H1 (cell line): ENCODE results near the gene CDH16. TPM values are rescaled to one million over a fixed set of nuclear protein-coding genes. Genes with fewer than 3 reads are reported as not detected.

Source experiments
- ASH2L ChIP-seq: fragments of 200-600, 300-600 bp; sonication (generic); IDR thresholded peaks from one replicate; pipeline ENCODE4 v1.7.1; 2017; ENCODE audit warnings: low read length
- ATF3 ChIP-seq: IDR thresholded peaks from 2 replicates; pipeline ENCODE4 v1.6.1; 2011; ENCODE audit warnings: low read depth, mild to moderate bottlenecking, low read length; ENCODE audit not compliant: insufficient read depth
- BACH1 ChIP-seq: IDR thresholded peaks from 2 replicates; pipeline ENCODE4 v1.6.1; 2012; ENCODE audit warnings: low read length, improper control_type of control experiment
- BCL11A ChIP-seq, 2 experiments: IDR thresholded peaks; one replicate each; pipeline ENCODE4 v1.6.1; 2011; ENCODE audit warnings: low read depth in 2 of 2, low read length in 2 of 2, mild to moderate bottlenecking in 2 of 2
- CREB1 ChIP-seq: IDR thresholded peaks from 2 replicates; pipeline ENCODE4 v1.6.1; 2012; ENCODE audit warnings: inconsistent platforms
- GABPA ChIP-seq: IDR thresholded peaks from 2 replicates; pipeline ENCODE4 v1.6.1; 2011; ENCODE audit warnings: mild to moderate bottlenecking, low read length, moderate library complexity, borderline replicate concordance; ENCODE audit not compliant: insufficient read depth
- KDM1A ChIP-seq: fragments of 200-600, 300-600 bp; sonication (generic); IDR thresholded peaks from 2 replicates; pipeline ENCODE4 v1.7.1; 2016; ENCODE audit warnings: mild to moderate bottlenecking, low read length, borderline replicate concordance
- MAX ChIP-seq: IDR thresholded peaks from 2 replicates; pipeline ENCODE4 v1.6.1; 2012; ENCODE audit warnings: inconsistent platforms
- NANOG ChIP-seq: IDR thresholded peaks from 2 replicates; pipeline ENCODE4 v1.6.1; 2011; ENCODE audit warnings: low read length, low read depth, mild to moderate bottlenecking, inconsistent platforms; ENCODE audit not compliant: insufficient read depth, poor library complexity, severe bottlenecking
- POLR2A ChIP-seq, 2 experiments: IDR thresholded peaks; 1 replicate in 1 of 2; 2 replicates in 1 of 2; pipeline ENCODE4 v1.6.1; 2011; ENCODE audit warnings: low read depth in 2 of 2, low read length in 2 of 2, mild to moderate bottlenecking in 2 of 2; ENCODE audit errors: control extremely low read depth in 1 of 2
- RNF2 ChIP-seq: fragments of 200-900, 300-1000 bp; sonication (generic); IDR thresholded peaks from 2 replicates; pipeline ENCODE4 v1.7.1; 2016; ENCODE audit warnings: borderline replicate concordance, low read depth, mild to moderate bottlenecking, antibody characterized with exemption, low read length; ENCODE audit not compliant: poor library complexity, severe bottlenecking; ENCODE audit errors: missing control alignments
- SIN3A ChIP-seq, 2 experiments: IDR thresholded peaks in 1 of 2; conservative IDR thresholded peaks in 1 of 2; 2 replicates each; pipeline ENCODE4 v1.6.1; 2011 to 2012; ENCODE audit warnings: low read length in 2 of 2, improper control_type of control experiment in 1 of 2, low read depth in 1 of 2, mild to moderate bottlenecking in 1 of 2
- SIRT6 ChIP-seq: IDR thresholded peaks from one replicate; pipeline ENCODE4 v1.7.1; 2012; ENCODE audit warnings: low read length, inconsistent platforms
- SP1 ChIP-seq: IDR thresholded peaks from 2 replicates; pipeline ENCODE4 v1.6.1; 2011; ENCODE audit warnings: low read depth, low read length
- TAF1 ChIP-seq: IDR thresholded peaks from 2 replicates; pipeline ENCODE4 v1.6.1; 2011; ENCODE audit warnings: mild to moderate bottlenecking, low read depth, low read length
- TAF7 ChIP-seq: optimal IDR thresholded peaks from 2 replicates; pipeline ENCODE3; 2011; ENCODE audit warnings: low read depth, mild to moderate bottlenecking, inconsistent platforms, low read length, moderate library complexity, borderline replicate concordance
- TBP ChIP-seq: IDR thresholded peaks from 2 replicates; pipeline ENCODE4 v1.6.1; 2011; ENCODE audit warnings: low read depth, low read length, improper control_type of control experiment
- TEAD4 ChIP-seq: IDR thresholded peaks from 2 replicates; pipeline ENCODE4 v1.6.1; 2012; ENCODE audit warnings: low read depth, low read length, inconsistent platforms, mixed read lengths
- YY1 ChIP-seq: IDR thresholded peaks from 2 replicates; pipeline ENCODE4 v1.6.1; 2011; ENCODE audit warnings: low read depth, mild to moderate bottlenecking, low read length
- polyA plus RNA-seq, 7 experiments: library from polyadenylated mRNA; depleted of rRNA in 3 of 7; stranded (reverse) in 5 of 7; unstranded in 2 of 7; fragments of >200 nt in 5 of 7; fragments of 200-250 nt in 2 of 7; gene quantifications; 1 replicate in 5 of 7; 2 replicates in 1 of 7; 4 replicates in 1 of 7; pipeline versions ENCODE4 v1.2.1 to v1.2.3, GENCODE V29; 2011 to 2013; ENCODE audit warnings: missing spikeins in 2 of 7, mixed read lengths in 2 of 7
- total RNA-seq: library from RNA; stranded (reverse); fragmentation: NEBNext Ultra II Directional; extraction: Animal tissue kit (Norgen Biotek cat#: 25700); gene quantifications from 2 replicates; pipeline ENCODE4 v1.2.1, GENCODE V29; 2021
- TF ChIP-seq, protein P1 (sequence below): IDR thresholded peaks from 2 replicates; pipeline ENCODE4 v1.6.1; 2012; ENCODE audit warnings: inconsistent platforms

The CDH16 gene
- total and polyA plus RNA-seq, 2 of the 8 experiments (the other 6 are each of a cell fraction or from before 2014, with no cell fraction given) = not detected

DNA sequence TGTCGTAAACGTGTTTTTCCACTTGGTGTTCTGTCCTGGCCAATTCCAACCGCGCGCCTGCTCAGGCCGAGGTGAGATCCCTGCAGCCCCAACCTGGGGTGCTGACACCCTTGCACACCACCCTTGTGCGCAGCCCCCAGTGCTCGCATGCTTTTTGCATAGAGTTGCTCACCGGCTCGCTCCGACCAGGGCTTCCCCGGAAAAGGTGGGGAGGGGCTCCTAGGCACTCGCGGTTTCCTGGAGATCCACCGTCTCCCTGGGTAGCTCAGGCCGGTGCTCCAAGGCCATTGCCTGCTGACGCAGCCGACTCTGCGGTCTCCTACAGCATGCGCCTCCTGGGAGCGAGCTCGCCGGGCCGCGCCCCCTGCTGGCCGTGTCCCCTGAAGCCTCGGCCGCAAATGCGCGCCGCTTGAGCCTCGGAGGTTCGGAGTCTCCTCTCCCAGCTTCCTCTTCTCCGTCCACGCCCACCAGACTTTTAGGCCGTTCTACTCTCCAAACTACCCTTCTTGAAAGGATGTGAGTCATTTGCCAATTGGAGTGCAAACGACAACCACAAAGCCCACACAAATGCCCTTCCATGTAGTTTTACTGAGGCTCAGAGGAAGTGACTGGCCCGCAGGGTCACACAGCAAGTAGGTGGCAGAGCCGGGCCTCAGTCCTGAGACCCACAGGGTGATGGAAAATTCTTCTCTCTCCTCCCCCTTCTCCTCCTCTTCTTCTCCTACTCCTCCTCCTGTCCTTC is 45.6 kb downstream of the CDH16 start (continued):
- TF ChIP-seq YY1 (0 out of 2 replicates have a peak, but pooled peaks have one; percentile 25), BACH1 (no peak), ATF3 (no peak), SIN3A (conservative IDR thresholded peaks at IDR 0.05 in 1 of 2, IDR thresholded peaks at IDR 0.05 in 1 of 2; ENCODE audit: low read depth in 1 of 2, low read length in 2 of 2) (no peak), NANOG (no peak), KDM1A (peak; percentile 67; the same call in 1 of the 2 replicates), TAF7 (peak; percentile 43), CREB1 (peak; percentile 80), BCL11A (IDR thresholded peaks at IDR 0.05; ENCODE audit: low read depth in 2 of 2, low read length in 2 of 2) (no peak), TAF1 (peak; percentile 64; the same call in 1 of the 2 replicates), TEAD4 (no peak), MAX (peak; percentile 91), ASH2L (peak; percentile 67), TBP (peak; percentile 23; the same call in 1 of the 2 replicates), POLR2A (IDR thresholded peaks at IDR 0.05; ENCODE audit: control extremely low read depth in 1 of 2, low read depth in 2 of 2, low read length in 2 of 2) (peak in 1 of 2 experiments; percentile 58; a peak in 1 of 3 replicates), RNF2 (no peak), SIRT6 (no peak), SP1 (no peak), GABPA (peak; percentile 57; the same call in 1 of the 2 replicates)
- TF ChIP-seq, protein P1, sequence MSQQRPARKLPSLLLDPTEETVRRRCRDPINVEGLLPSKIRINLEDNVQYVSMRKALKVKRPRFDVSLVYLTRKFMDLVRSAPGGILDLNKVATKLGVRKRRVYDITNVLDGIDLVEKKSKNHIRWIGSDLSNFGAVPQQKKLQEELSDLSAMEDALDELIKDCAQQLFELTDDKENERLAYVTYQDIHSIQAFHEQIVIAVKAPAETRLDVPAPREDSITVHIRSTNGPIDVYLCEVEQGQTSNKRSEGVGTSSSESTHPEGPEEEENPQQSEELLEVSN = peak; percentile 71
